Fibroblast of the aortic adventitia (primary cell): ENCODE measurements around the gene LSM10. TPM values are rescaled to one million over a fixed set of nuclear protein-coding genes. Genes with fewer than 3 reads are reported as not detected.

Experiments
- DNase-seq: peaks from one replicate; pipeline ENCODE4 v3.0.0-alpha.2; 2010; ENCODE audit warnings: low read depth
- H3K4me3 ChIP-seq: 2 replicates; pipeline ENCODE4 v1.5.1; 2011; ENCODE audit warnings: low read depth, mild to moderate bottlenecking, control low read depth, low read length, moderate library complexity
- CTCF ChIP-seq: IDR thresholded peaks from 2 replicates; pipeline ENCODE4 v1.5.1; 2011; ENCODE audit warnings: mild to moderate bottlenecking, low read length, control low read depth, inconsistent platforms; ENCODE audit not compliant: insufficient read depth
- total RNA-seq: library from RNA; depleted of rRNA; stranded (reverse); fragments of >200 nt; gene quantifications from 2 replicates; pipeline ENCODE4 v1.2.3, GENCODE V29; 2012; ENCODE audit warnings: low replicate concordance

The LSM10 gene
- total RNA-seq, 1 donor: 9.5 TPM

- TF ChIP-seq CTCF: no peak
- no peak overlapping the region for H3K4me3 ChIP-seq
- DNase-seq: no peak
These were observed 31.5 kb downstream of the LSM10 start for GRCh38 chr1:36366091-36366661.

GRCh38 chr1:36365381-36365780, 32.3 kb downstream of the LSM10 start:
- no peak for TF ChIP-seq CTCF
- DNase-seq: peak; percentile 56

GRCh38 chr1:36359911-36360550, 37.7 kb downstream of the LSM10 start:
- DNase-seq: no peak
- no peak overlapping the region for H3K4me3 ChIP-seq
- no peak for TF ChIP-seq CTCF

More at GRCh38 chr1:36365381-36365780, 32.3 kb downstream of the LSM10 start:
- no peak overlapping the region for H3K4me3 ChIP-seq

GRCh38 chr1:36359383-36359782, 38.3 kb downstream of the LSM10 start:
- H3K4me3 ChIP-seq: no peak overlapping the region
- DNase-seq: no peak
- no peak for TF ChIP-seq CTCF

GRCh38 chr1:36358514-36359084, 39.1 kb downstream of the LSM10 start:
- no peak overlapping the region for H3K4me3 ChIP-seq
- no peak for DNase-seq
- no peak for TF ChIP-seq CTCF

GRCh38 chr1:36355811-36356210, 41.9 kb downstream of the LSM10 start:
- no peak for DNase-seq
- H3K4me3 ChIP-seq: no peak overlapping the region
- no peak for TF ChIP-seq CTCF

- no peak overlapping the region for H3K4me3 ChIP-seq
- no peak for DNase-seq
- no peak for TF ChIP-seq CTCF
These were observed 43.2 kb downstream of the LSM10 start for GRCh38 chr1:36354486-36354885.
